OCI-LY1 (cell line): Measurements from ENCODE around the gene GP1BB.

Source experiments
- H2AFZ ChIP-seq: fragments of 200-600 bp; sonication (generic), shearing (Covaris generic); 2 replicates; pipeline ENCODE4 v1.6.0; 2014; ENCODE audit warnings: antibody characterized with exemption, mild to moderate bottlenecking, low read length
- H3F3A ChIP-seq: fragments of 200-600 bp; sonication (generic), shearing (Covaris generic); 2 replicates; pipeline ENCODE4 v1.6.0; 2014; ENCODE audit warnings: mild to moderate bottlenecking, antibody characterized with exemption, low read length, moderate library complexity; ENCODE audit not compliant: insufficient read depth
- H3K27ac ChIP-seq: fragments of 200-600 bp; sonication (generic); 2 replicates; pipeline ENCODE4 v1.5.1; 2014; ENCODE audit warnings: low read length, mixed run types, mild to moderate bottlenecking, low read depth; ENCODE audit not compliant: poor library complexity, severe bottlenecking
- H3K27me3 ChIP-seq: fragments of 200-600 bp; sonication (generic); 2 replicates; pipeline ENCODE4 v1.6.0; 2014; ENCODE audit warnings: antibody characterized with exemption, mild to moderate bottlenecking, low read length, moderate library complexity; ENCODE audit not compliant: insufficient read depth
- H3K36me3 ChIP-seq: fragments of 200-600 bp; sonication (generic); 2 replicates; pipeline ENCODE4 v1.6.1; 2014; ENCODE audit warnings: mild to moderate bottlenecking, antibody characterized with exemption, low read length, moderate library complexity, mixed read lengths; ENCODE audit not compliant: insufficient read depth
- H3K4me1 ChIP-seq: fragments of 200-600 bp; sonication (generic); 2 replicates; pipeline ENCODE4 v1.5.1; 2014; ENCODE audit warnings: mild to moderate bottlenecking, low read length, moderate library complexity; ENCODE audit not compliant: insufficient read depth, severe bottlenecking
- H3K4me2 ChIP-seq: fragments of 200-600 bp; sonication (generic), shearing (Covaris generic); 2 replicates; pipeline ENCODE4 v1.6.1; 2014; ENCODE audit warnings: low read length
- H3K4me3 ChIP-seq: fragments of 200-600 bp; sonication (generic); 2 replicates; pipeline ENCODE4 v1.5.1; 2014; ENCODE audit warnings: low read length, low read depth, mild to moderate bottlenecking, mixed read lengths; ENCODE audit not compliant: poor library complexity, severe bottlenecking
- H3K79me2 ChIP-seq: fragments of 200-600 bp; shearing (Covaris generic); 2 replicates; pipeline ENCODE4 v1.6.1; 2016; ENCODE audit warnings: mixed run types, low read length, mixed read lengths; ENCODE audit not compliant: insufficient read depth
- H3K9ac ChIP-seq: fragments of 200-600 bp; sonication (generic), shearing (Covaris generic); 2 replicates; pipeline ENCODE4 v1.6.1; 2014; ENCODE audit warnings: mild to moderate bottlenecking, low read length, mixed read lengths
- H3K9me2 ChIP-seq: fragments of 200-600 bp; sonication (generic), shearing (Covaris generic); 2 replicates; pipeline ENCODE4 v1.6.1; 2014; ENCODE audit warnings: low read depth, mild to moderate bottlenecking, low read length, mixed read lengths
- H3K9me3 ChIP-seq: fragments of 200-600 bp; shearing (Covaris generic); 2 replicates; pipeline ENCODE4 v1.6.1; 2014; ENCODE audit warnings: low read length, mixed read lengths
- H4K20me1 ChIP-seq: fragments of 200-600 bp; sonication (generic), shearing (Covaris generic); 2 replicates; pipeline ENCODE4 v1.6.0; 2016; ENCODE audit warnings: mild to moderate bottlenecking, low read length; ENCODE audit not compliant: insufficient read depth
- EZH2 ChIP-seq: fragments of 200-600 bp; sonication (generic), shearing (Covaris generic); IDR thresholded peaks from 2 replicates; pipeline ENCODE4 v1.8.0; 2017; ENCODE audit warnings: borderline replicate concordance, mixed run types, mild to moderate bottlenecking, antibody characterized with exemption, low read length, moderate library complexity, mixed read lengths
- TF ChIP-seq, protein P1 (sequence below): fragments of 200-600 bp; sonication (generic), shearing (Covaris generic); IDR thresholded peaks from 2 replicates; pipeline ENCODE4 v1.5.1; 2017; ENCODE audit warnings: mild to moderate bottlenecking, antibody characterized with exemption, low read length, moderate library complexity, mixed read lengths

GP1BB gene

DNA sequence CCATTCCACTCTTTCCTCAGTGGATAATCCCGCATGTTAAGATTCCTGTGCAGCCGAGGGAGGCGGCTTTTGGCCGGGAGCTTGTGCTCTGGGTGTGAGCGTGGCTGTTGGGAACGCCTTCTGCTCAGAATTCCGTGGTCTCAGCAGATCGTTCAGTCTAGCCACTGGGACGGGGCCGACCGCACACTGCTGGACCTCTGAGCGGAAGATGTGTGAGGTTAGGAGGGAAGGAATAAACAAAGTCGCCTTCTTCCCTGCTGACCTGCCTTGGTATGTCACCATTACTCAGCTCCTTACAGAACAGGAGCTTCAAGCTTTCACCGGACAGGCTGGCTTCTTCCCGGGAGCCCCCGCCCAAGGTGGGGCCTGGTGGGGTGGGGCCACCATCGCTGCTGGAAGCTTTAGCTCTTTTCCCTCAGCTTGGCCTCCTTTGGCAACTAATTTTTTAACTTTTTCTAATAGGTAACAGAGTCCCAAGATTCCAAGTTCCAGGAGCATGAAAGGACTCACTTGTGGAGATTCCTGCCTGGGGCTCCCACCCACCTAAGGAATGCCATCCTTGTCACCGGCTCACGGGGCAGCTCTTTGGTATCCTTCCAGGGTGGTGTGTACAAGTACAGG, 31.5 kb upstream of the GP1BB start:
- Histone ChIP-seq H3K79me2 (no peaks in the 10 kb centered on the region), H3K4me2 (no peak overlapping the region), H3K9me2 (no peaks in the 10 kb centered on the region), H3K36me3 (no peaks in the 10 kb centered on the region), H3K27ac (no peak overlapping the region), H3K9me3 (no peaks in the 10 kb centered on the region), H3K9ac (no peak overlapping the region), H3F3A (no peaks in the 10 kb centered on the region), H3K4me1 (no peaks in the 10 kb centered on the region), H2AFZ (no peak overlapping the region), H3K4me3 (no peak overlapping the region), H3K27me3 (peaks cover 8% of the 10 kb centered on the region), H4K20me1 (no peaks in the 10 kb centered on the region)
- no peak for TF ChIP-seq EZH2
- TF ChIP-seq, protein P1, sequence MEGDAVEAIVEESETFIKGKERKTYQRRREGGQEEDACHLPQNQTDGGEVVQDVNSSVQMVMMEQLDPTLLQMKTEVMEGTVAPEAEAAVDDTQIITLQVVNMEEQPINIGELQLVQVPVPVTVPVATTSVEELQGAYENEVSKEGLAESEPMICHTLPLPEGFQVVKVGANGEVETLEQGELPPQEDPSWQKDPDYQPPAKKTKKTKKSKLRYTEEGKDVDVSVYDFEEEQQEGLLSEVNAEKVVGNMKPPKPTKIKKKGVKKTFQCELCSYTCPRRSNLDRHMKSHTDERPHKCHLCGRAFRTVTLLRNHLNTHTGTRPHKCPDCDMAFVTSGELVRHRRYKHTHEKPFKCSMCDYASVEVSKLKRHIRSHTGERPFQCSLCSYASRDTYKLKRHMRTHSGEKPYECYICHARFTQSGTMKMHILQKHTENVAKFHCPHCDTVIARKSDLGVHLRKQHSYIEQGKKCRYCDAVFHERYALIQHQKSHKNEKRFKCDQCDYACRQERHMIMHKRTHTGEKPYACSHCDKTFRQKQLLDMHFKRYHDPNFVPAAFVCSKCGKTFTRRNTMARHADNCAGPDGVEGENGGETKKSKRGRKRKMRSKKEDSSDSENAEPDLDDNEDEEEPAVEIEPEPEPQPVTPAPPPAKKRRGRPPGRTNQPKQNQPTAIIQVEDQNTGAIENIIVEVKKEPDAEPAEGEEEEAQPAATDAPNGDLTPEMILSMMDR: no peak

DNA sequence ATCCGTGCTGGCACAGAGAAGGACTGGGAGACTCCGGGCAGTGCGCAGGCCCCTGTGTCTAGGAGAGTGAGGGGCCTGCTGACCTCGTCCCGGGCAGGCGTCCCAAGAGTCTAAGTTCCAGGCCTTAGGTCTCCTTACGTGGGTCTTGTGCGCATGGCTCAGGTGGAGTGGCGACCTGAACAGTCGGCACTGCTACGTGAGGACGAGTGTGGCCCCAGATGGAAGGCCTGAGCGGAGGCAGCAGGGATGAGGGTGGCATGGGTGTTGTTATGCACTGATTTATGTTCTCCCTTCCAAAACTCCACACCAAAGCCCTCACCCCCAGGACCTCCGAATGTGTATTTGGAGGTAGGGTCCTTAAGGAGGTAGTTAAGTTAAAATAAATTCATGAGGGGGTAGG, 29.8 kb upstream of the GP1BB start:
- H3K4me1 ChIP-seq: no peaks in the 10 kb centered on the region
- no peak overlapping the region for H3K9ac ChIP-seq
- no peaks in the 10 kb centered on the region for H4K20me1 ChIP-seq
- no peak overlapping the region for H3K4me3 ChIP-seq
- H3K79me2 ChIP-seq: no peaks in the 10 kb centered on the region
- H3F3A ChIP-seq: no peaks in the 10 kb centered on the region
- no peak for TF ChIP-seq EZH2
- TF ChIP-seq, protein P1: no peak
- H3K4me2 ChIP-seq: no peak overlapping the region
- peaks cover 2% of the 10 kb centered on the region; the same call in 1 of the 2 replicates for H3K27me3 ChIP-seq
- no peaks in the 10 kb centered on the region for H3K9me3 ChIP-seq
- no peak overlapping the region for H3K27ac ChIP-seq
- no peak overlapping the region for H2AFZ ChIP-seq
- H3K36me3 ChIP-seq: no peaks in the 10 kb centered on the region
- H3K9me2 ChIP-seq: no peaks in the 10 kb centered on the region

DNA sequence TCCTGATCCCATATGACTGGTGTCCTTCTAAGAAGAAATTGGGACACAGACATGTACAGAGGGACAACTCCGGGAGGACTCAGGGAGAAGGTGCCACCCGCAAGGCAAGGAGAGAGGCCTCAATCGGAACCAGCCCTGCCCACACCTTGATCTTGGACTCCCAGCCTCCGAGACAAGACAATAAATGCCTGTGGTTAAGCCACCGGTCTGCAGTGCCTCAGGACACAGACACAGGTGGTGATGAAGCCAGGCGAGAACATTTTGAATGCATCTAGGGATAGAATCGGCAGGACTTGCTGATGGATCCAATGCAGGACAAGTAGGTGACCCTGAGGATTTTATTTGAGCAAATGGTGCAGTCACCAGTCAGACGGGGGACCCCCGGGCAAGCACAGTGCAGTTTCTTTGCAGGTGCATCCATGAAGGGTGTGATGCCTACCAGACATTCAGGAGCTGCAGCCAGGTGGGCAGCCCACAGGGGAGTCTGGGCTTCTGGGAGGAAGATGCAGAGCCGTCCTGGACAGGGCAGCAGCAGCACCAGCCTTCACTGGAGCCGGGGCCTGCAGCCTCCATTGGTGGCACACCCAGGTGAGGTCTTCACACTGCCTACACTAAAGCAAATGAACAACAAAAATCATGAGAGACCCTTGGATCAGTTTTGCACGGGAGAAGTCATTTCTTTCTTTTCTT, 29.2 kb upstream of the GP1BB start:
- Histone ChIP-seq H3K36me3 (no peaks in the 10 kb centered on the region), H2AFZ (no peak overlapping the region), H3K4me3 (no peak overlapping the region), H3K4me2 (no peak overlapping the region), H3F3A (no peaks in the 10 kb centered on the region), H3K9me3 (no peaks in the 10 kb centered on the region), H3K9me2 (no peaks in the 10 kb centered on the region), H3K27ac (no peak overlapping the region), H3K9ac (no peak overlapping the region), H3K27me3 (no peaks in the 10 kb centered on the region), H4K20me1 (no peaks in the 10 kb centered on the region), H3K79me2 (no peaks in the 10 kb centered on the region), H3K4me1 (no peaks in the 10 kb centered on the region)
- TF ChIP-seq EZH2: no peak
- TF ChIP-seq, protein P1: no peak
